Skin epidermis (tissue), 12 donors: ENCODE data around the gene LAD1.

Source experiments
- H3K27ac ChIP-seq, 21 experiments: fragments of 200-600 bp; sonication (generic) in 11 of 21; one replicate each; pipeline ENCODE4 v1.5.0; 2020; ENCODE audit warnings: mild to moderate bottlenecking in 3 of 21, inconsistent platforms in 2 of 21, moderate library complexity in 2 of 21
- H3K4me3 ChIP-seq, 7 experiments: fragments of 200-600 bp; sonication (generic) in 2 of 7; one replicate each; pipeline ENCODE4 v1.5.0; 2020; ENCODE audit warnings: inconsistent platforms in 2 of 7, mild to moderate bottlenecking in 2 of 7, moderate library complexity in 1 of 7

The LAD1 gene

DNA sequence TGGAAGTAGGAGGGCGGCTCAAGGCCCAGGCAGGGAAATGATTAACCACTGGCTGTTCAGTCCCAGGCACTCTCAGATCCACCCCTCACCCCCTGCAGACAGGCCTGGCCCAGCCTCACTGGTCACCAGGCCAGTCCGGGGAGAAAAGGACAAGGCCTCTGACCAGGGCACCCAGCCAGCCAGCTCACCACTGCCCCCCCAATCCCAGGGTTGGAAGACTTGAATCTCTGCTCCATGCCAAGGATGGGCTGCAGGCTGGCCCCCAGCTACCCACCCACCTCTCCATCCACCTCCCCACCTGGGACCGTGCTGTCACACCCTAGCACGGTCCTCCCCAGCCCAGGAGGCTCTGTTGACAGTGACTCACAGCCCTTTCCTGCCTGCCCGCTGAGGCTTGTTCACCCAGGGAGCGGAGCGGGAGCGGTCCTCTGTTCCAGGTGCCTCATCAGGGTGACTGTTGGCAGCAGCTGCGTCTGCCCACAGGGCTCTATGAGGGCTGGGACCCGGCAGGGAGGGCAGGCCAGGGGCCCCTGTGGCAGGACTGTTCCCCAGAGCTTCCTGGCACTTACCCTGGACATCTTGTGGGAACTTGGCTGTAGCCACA, 2.2 kb downstream of the LAD1 start:
- H3K27ac ChIP-seq, result peak overlapping the region in 20 of 21 experiments; percentile 4 to 95 (median 86)
- peak overlapping the region; percentile 42 to 54 (median 48) for H3K4me3 ChIP-seq

DNA sequence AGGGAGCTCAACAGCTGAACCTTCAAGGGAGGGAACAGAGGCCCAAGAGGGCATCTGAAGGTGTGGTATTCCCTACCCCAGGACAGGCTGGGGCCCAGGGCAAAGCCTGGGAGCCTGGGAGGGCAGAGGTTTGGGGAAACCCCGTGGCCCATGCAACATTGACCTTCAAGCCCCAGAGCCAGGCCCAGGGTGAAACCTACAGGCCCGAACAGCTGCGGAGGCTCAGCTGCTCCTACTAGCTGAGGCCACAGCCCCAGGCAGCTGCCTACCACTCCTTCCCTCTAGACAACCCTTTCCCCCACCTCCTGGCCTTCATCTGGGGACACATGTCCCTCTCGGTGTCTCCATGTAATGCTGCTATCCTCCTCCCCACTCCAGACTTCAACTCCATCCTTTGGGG, 3.2 kb downstream of the LAD1 start:
- H3K4me3 ChIP-seq, result peak overlapping the region in 3 of 7 experiments; percentile 43 to 54 (median 49)

DNA sequence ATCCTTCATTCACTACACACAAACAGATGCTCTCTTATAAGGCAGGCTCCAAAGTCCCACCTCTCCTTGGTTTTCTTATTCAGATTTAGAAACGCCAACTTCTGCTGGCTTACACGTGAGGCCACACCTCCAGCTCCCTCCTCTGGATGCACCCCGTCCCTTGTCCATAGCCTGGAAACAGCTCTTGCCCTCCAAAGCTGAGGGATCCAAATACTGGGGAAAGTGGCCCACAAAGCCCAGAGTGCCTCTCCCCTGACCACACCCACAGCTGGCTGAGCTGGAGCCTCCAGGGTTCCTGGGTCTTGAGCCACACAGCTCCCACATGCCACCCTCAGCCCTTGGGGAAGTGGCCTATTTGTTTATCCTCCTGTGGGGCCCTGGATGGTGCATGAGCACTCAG, 4.5 kb downstream of the LAD1 start:
- peak overlapping the region in 8 of 21 experiments; percentile 0 to 95 (median 32) for H3K27ac ChIP-seq
- no peak overlapping the region for H3K4me3 ChIP-seq

More for the DNA sequence above, 3.2 kb downstream of the LAD1 start:
- peak overlapping the region in 15 of 21 experiments; percentile 9 to 95 (median 71) for H3K27ac ChIP-seq

DNA sequence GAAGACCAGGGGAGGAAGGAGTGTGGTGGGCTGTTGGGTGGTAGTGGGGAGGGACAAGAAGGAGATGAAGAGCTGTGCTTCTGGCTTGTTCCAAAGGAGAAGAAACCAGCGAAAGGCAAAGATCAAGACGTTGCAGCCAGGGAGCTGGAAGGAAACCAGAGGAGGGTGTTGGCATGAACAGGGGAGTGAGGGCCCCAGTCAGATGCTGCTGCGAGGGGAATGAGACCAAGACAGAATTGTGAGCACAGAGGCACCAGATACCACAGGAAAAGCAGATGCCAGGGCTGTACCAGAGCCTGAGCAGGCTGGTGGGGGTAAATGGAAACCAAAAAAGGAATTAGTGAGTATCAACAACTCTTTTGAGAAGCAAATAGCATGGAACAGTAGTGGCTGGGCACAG, 6.0 kb downstream of the LAD1 start:
- Histone ChIP-seq H3K4me3 (no peak overlapping the region), H3K27ac (no peak overlapping the region)

DNA sequence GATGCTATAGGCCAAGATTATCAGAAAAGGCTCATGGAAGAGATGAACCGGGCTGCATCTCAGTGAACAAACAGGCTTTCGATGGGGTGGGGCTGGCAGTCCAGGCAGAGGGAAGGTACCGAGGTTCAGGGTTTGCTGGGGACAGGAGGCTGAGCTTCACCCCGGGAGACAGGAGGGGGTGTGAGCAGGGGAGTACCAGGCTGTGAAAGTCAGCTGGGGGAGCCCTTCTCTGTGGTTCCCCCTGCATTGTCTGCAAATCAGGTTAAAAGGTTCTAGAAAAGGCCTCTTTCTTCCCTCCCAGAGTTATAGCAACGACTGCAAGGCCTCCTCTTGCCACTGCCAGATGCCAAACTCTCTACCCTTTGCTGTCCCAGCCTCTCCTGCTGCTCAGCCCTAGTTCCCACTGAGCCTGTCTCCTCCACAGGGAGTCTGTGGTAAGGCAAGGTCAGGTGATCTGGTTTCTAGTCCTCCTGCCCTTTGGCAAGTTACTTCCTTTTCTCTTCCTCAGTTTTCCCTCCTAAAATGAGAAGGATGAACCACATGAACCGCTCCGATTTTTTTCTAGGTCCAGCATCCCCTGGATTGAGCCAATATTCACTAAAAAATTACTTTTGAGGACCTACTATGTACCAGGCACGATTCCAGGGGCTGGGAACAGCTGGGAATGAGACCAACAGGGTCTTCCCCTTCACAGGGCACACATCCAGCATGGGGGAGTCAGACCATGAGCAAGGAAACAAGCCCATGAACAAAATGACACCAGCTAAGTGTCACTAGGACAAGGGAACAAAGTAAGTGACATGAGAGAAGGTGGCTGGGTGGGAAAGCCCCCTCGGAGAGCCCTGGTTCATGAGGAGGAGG, 7.2 kb downstream of the LAD1 start:
- H3K27ac ChIP-seq, result peak overlapping the region in 2 of 21 experiments; percentile 9 to 31
- no peak overlapping the region for H3K4me3 ChIP-seq

DNA sequence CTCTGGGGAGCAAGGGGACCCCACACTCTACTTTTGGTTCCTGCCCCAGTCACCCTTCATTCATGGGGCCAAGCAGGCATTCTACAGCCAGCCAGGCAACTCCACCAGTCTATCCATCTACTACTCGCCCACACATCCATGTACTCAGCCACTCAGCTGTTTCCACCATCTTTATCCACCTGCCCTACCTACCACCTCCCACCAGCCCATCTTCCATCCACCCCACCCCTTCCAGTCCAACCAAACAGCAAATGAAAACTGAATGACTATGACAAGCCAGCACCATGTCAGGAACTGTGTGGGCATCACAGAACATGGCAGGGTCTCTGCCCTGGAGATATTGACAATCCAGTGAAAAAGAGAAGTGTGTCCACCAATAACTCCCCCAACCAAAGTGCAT, 7.9 kb downstream of the LAD1 start:
- Histone ChIP-seq H3K27ac (no peak overlapping the region), H3K4me3 (no peak overlapping the region)

DNA sequence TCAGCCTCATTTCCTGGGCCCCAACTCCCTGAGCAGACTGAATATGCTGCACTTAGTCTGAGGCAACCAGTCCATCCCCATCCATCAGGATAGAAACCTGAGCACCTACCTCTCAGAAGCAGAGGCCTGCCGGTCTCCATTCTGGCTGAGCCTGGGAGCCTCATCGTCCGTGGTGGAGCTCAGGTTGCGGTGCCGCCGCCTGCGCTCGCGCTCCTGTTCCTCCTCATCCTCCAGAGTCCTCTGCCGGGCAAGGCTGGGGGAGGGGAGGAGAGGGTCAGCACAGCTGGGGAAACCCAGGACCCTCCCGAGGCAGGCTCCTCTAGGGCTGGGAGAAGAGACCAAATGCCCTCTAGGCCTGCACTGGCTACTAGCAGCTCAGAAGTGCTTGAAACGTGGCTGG, 10.1 kb downstream of the LAD1 start:
- H3K4me3 ChIP-seq, result no peak overlapping the region
- H3K27ac ChIP-seq, result no peak overlapping the region

DNA sequence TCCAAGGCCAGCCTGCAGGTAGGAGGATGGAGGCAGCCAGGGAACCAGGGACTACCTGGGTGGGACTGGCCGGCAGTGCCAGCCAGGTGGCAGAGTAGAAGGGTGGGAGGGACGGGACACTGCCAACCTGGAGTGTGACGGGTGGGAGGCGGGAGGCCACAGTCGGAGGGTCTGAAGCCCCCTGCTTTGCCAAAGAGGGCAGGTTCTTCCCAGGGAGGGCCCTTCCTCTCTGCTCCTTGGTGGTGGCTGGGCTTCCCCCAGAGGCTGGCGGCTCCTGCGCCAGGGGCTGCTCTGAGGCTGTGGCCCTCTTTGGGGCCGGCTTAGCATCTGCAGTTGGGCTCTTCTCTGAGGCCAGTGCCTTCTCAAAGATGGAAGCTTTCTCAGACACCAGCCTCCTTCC, 12.9 kb downstream of the LAD1 start:
- Histone ChIP-seq H3K4me3 (no peak overlapping the region), H3K27ac (no peak overlapping the region)

DNA sequence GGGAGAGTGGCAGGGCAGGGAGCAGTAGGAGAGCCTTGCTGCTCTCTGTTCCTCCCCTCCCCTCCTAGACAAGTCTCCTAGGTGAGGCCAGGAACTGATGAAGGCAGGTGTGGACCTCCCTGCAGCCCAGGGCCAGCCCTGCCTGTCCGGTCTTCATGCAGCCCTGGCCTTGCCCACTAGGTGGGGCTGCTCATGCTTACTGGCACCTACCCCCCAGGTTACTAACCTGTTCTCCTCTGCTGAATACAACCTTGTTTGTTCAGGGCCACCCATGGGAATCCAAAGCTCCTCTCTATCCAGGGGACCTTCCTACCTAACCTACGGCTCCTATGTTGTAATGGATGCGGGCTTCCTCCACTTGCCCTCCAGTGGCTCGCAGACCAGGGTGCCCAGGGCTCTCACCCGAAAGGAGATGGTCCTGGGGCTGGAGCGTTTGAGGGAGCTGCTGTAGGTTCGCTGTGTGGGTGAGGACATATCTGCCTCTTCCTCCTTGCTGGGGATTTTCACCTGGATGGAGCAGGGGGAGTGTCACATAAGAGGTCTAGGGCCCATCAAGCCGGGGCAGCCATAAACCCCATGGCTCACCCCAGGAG, 13.7 kb downstream of the LAD1 start:
- peak overlapping the region in 1 of 21 experiments; percentile 6 for H3K27ac ChIP-seq

DNA sequence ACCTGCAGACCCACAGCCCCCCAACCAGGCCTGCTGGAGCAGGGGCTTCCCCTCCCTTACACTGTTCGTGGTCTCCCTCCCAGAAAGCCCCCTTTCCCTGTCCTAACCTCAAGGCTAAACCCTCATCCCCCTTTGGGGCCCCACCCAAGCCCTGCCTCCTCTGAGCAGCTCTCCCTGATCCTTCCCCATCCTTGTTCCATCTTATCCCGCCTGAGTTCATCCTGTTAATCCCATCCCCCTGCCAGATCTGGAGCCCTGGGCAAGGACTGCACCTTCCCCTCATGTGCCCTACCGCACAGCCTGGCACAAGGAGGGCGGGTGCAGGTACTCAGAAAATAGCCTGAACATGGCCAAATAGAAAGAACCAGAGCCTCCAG, 14.7 kb downstream of the LAD1 start:
- H3K27ac ChIP-seq, result peak overlapping the region in 1 of 21 experiments; percentile 23
- H3K4me3 ChIP-seq, result no peak overlapping the region

More for the DNA sequence above, 13.7 kb downstream of the LAD1 start:
- H3K4me3 ChIP-seq, result no peak overlapping the region

DNA sequence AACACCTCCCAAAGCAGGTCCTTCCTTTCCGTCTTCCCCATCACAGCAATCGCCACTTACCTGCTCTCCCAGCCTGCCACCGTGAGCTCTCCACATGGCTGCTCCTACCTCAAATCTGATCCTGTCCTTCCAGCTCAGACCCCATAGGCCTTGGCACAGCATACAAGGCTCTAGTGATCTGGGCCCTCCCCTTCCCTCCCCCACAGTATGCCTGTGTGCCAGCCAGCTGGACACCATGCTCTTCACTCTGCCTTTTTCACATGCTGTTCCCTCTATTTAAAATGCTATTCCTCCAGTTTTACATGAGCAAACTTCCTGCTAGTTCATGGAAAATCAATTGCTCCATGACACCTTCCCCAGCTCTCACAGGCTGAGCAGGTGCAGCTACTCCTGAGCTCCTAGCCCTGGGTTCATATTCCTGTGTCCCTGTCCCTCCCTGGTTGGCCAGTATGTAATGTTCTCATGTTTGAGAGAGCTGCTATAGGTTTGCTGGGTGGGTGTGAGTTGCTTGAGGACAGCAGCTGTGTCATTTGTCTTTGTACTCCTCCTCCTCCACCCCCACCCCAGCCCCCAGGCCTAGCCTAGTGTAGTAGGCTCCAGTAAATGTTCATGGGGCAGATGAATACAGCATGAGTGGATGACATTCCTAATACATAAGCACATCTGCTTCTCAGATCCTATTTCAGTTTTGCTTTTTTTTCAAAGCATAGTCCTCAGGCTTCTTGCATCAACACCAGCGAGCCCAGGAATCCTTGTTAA, 15.3 kb downstream of the LAD1 start:
- Histone ChIP-seq H3K27ac (peak overlapping the region in 1 of 21 experiments; percentile 23), H3K4me3 (no peak overlapping the region)

DNA sequence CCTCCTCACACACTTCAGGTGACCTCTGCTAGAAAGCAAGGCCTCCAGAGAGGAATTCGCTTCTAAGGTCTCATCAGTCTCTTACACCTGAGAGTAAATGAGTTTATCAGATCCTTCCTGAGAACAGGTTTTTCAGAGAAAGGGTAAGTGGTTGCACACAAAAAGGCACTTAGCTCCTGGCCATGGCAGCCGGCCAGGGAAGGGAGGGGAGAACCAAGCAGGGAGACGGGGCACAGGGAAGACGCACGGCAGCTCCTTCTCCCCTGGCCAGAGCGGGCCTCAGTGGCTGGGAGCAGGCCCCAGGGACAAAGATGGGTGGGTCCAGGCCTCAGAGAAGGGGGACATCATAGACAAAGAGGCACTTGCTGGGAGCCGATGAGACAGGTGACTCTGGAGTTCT, 18.0 kb downstream of the LAD1 start:
- Histone ChIP-seq H3K27ac (no peak overlapping the region), H3K4me3 (no peak overlapping the region)

DNA sequence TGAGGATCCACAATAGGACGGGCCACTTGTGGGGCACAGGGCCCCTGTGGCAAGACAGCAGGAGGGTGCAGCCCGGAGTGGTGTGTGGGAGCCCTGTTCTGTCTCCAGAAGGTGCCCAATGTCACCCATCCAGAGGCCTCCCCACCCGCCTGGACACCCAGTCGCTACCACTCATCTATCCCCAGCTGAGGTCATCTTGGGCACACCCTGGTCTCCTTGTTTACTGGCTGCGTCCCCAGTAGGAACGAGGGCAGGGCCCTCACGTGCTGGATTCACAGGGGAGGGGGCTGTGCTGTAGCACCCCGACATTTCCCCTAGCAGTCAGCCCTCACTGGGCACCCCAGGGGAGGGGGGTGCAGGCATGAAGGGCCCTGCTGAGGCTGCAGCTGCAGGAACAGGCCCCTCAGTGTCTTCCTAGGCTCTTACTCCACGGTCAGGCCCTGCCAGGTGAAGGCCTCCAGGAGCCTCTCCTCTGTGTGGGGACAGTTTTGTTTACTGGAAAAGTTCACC, 19.3 kb downstream of the LAD1 start:
- Histone ChIP-seq H3K27ac (peak overlapping the region in 1 of 21 experiments; percentile 31), H3K4me3 (no peak overlapping the region)

DNA sequence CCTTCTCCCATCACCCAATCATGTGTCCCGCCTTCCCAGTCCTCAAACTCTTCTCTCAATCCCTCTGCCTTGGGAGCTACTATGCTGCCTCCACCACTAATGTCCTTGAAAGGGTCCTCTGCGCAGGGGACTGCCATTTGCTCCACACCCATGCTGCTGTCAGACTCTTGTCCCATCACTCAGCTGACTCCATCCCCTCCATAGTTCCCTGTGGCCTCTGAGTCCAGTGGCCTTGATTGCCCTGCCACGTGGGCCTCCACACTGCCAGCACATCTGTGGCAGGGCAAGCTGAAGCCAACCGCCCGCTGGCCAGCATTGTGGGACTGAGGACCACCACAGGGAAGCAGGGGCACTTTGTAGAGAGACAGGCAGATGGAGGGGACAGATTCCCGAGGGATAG, 20.3 kb downstream of the LAD1 start:
- no peak overlapping the region for H3K4me3 ChIP-seq
- H3K27ac ChIP-seq, result no peak overlapping the region

DNA sequence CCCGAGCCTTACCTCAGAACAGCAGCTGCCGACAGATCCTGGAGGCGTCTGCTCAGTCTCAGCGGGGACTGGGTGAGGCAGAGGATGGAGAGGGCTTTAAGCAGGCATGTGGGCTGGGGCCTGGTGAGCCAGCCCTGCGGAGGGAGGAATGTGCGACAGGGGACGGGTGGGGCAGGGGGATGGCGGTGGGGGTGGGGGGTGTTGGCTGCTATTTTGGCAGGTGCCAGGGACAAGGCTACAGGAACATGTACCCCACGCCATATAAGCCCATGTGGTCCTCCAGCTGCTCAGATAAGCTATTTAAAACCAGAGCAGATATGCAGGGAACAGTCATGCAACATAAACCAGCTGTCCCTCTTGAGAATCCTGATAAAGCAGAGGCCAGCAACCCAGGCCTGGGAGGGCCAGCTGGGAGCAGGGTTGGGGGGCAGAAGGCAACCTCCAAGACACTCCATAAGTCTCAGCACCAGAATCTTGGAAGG, 21.5 kb downstream of the LAD1 start, which contains the start of gene TNNT2:
Gene TNNT2, minus strand, starts transcription at position 70 of the 482 bp plus-strand sequence. CDS start 4,426 bp downstream, outside the sequence.
- Histone ChIP-seq H3K4me3 (no peak within 1 kb of the TSS), H3K27ac (no peak within 1 kb of the TSS)

DNA sequence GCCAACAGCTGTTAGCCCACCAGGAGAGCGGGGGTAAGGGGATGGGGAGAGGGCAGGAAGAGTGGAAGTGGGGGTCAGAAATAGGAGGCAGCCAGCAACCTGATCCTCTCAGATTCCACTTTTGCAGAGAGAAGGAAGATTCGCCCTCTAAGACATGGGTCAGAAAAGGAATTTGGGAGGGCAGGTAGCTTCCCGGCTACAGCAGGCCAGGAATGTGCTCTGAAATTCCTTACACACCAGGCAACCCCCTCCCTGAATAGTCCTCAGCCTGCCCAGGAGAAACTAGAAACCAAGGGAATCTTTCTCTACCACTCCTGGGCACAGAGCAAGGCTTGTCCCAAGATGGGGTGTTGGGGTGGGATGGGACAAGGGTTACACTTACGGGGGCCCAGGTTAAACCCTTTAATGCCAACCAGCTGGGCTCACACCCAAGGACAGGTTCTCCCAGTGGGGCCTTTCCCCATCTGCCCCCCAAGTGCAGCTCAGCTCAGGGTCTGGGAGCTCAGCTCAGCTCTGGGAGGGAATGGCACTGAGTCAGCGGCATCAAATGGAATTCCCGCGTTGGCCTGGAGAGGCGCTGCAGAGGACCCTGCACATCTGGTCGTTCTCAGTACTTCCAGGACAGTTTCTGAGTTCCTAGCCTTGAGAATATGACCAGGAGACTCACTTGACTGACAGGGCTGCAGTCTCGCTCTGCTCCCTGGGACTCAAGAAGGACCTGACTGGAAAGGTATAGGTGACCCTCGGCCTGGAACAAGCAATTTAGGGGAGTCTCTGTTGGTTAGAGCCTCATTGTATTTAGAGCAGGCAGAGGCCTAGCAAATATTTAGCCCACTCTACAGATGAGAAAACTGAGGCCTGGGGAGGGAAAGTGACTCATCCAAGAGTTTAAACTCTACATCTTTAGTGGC, 22.4 kb downstream of the LAD1 start:
- no peak overlapping the region for H3K4me3 ChIP-seq
- H3K27ac ChIP-seq, result no peak overlapping the region

DNA sequence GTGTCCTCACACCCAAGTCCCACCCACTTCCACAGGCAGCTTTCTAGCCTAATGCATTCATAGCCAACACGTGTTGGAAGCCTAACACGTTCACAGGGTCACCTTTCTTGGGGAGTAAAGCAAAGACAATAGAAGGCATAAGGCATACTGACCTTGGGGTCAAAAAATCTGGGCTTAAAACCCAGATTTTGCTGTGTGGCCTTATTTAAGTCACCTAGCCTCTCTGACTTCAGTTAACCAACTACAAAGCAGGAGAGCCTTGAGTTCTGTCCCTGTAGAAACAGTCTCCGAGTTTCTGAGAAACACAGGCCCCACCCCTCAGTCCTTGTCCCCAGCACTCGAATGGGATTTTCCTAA, 23.0 kb downstream of the LAD1 start:
- Histone ChIP-seq H3K27ac (no peak overlapping the region), H3K4me3 (no peak overlapping the region)

DNA sequence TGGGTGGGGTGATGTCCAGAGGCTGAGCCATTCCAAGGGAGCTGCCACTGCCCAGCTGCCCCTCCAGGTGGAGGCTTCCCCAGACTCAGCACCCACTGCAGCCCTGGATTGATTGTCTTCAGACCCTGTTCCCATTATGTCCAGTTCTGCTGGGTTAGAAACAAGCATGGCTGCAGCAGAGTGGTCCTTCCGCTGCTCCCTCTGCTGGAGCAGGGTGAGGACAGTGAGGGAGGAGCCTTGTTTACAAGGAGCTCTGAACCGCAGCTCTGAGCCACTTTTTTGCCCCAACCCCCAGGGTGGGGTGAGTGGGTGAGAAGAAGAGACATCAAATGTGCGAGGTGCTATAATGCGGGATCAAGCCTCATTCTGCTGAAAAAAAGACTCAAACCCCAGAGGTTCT, 24.0 kb downstream of the LAD1 start:
- Histone ChIP-seq H3K4me3 (no peak overlapping the region), H3K27ac (no peak overlapping the region)

DNA sequence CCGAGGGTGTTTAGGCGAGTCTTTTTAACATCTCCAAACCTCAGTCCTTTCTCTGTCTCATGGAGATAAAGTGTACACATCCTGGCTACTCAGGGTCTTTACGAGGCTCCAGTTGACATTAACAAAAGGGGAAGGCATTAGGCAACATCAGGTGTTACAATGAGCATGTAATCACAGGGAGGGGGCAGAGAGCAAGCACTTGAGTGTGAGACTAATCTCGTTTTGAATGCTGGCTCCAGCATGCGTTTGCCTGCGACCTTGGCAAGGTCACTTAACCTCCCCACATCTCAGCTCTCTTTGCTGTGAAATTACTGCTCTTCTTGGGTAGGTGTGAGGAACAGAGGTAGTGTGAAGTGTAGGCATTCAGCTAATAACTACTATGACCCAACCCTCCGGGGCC, 24.8 kb downstream of the LAD1 start:
- no peak overlapping the region for H3K27ac ChIP-seq

More for the DNA sequence above, 24.8 kb downstream of the LAD1 start:
- H3K4me3 ChIP-seq, result no peak overlapping the region
